Stimulated activated CD4-positive, alpha-beta T cell treated with anti-CD3 and anti-CD28 coated beads, Interleukin-2, amount 100 ng/mL, for 24 hours (primary cell): ENCODE measurements around the gene SPRING1.

Experiments used
- DNase-seq, 2 donors: peaks; one replicate each; pipeline ENCODE4 v3.0.0-alpha.2; 2020

SPRING1 gene

GRCh38 chr12:116707751-116708150 lies 30.1 kb downstream of the SPRING1 start:
- no peak for DNase-seq

GRCh38 chr12:116703214-116703795 lies 34.6 kb downstream of the SPRING1 start:
- peak; percentile 70 to 71 for DNase-seq

- no peak for DNase-seq
Observed at GRCh38 chr12:116701432-116701831, 36.4 kb downstream of the SPRING1 start.

- DNase-seq, result no peak
Observed at GRCh38 chr12:116700066-116700465, 37.8 kb downstream of the SPRING1 start.

DNA sequence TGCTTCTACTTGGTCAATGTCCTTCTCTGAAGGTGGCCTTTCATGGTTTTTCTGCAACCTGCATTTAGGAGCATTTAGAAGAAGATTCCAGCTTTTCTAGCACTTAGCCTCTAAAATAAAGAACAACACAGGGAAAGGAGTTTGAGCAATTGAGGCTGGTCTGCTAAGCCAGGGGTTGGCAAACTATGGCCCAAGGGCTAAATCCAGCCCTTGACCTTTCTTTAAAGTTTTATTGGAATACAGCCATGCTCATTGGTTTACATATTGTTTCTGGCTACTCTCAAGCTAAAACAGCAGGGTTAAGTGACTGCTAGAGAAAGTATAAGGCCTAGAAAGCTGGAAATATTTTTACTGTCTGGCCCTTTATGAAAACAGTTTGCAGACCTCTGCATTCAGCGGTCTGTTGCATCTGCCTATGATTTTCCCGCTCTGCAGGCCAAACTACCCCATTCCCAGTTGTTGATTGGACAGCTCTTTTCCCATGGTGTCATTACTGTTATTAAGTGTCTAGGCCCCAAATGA lies 39.3 kb downstream of the SPRING1 start:
- DNase-seq, result no peak

DNA sequence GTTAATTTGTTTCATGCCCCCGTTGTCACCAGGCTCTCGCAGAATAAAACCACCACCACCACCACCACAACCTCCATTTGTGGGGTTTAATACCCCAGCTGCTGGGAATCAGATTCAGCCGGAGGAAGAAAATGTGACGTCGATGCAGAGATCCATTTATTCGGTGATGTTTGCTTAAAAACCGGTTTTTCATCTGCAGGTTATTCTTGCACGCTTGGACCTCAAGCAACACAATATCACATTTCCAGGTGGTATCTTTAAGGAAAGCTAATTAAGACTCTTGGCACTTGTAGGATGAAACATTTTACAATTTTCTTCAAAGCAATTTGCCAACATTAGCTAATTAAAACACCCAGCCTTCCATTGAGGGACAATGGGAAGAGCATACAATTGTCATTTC lies 39.8 kb downstream of the SPRING1 start:
- DNase-seq, result no peak

DNA sequence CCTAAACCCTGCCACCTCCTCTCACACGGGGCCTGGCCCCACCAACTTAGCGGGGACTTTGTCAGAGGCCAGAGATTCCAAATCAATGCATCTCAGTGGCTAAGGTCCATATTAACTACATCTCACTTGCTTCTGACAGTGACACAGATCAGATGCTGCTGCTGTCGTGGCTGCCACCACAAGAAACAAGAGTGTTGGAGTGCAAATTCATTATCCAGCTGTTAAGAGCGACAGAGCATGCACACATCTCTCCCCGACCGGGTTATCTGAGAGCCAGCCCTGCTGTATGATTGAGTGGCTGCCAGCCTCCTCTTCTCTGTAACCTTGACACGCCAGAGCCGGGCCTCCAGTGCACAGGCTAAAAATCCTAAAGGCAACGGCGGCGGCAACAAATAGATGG lies 40.2 kb downstream of the SPRING1 start:
- DNase-seq, result no peak

- DNase-seq, result no peak
Observed at GRCh38 chr12:116697305-116697704, 40.6 kb downstream of the SPRING1 start.

- no peak for DNase-seq
Observed at GRCh38 chr12:116695464-116695725, 42.5 kb downstream of the SPRING1 start.

DNA sequence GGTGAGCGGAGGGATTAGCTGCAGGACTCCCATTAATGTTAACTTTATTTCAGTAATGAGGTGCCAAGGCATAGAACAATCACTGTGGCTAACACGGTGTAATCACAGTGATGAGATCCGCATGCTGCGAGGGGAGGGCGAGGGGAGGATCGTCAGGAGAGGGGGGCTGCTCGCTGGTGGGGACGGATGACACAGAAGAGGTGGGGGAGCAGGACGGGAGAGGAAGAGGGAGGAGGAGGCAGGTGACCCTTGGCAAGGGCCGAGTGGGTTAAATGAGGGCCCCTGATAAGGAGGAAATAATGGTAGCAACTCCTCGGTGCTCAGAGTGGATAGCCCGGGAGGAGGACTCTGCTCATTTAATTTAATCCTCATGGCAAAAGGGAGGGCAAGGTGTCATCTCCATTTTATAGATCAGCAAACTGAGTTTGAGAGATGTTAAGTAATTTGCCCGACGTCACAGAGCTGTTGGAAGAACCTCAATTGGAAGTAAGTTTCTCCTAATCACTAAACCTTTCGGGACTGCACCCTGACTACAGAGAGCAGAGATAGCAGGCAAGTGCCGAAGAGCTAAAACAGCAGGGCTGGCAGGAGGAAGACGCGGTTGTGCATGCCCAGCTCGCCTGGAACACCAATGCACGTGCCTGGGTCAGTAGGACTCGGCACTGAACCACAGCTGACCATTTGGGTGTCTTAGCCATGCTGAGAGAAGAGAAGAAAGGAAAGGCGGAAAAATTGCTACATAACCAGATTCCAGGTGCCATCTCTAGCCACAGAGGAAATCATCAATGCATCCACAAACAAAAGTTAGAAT lies 43.0 kb downstream of the SPRING1 start:
- no peak for DNase-seq

DNA sequence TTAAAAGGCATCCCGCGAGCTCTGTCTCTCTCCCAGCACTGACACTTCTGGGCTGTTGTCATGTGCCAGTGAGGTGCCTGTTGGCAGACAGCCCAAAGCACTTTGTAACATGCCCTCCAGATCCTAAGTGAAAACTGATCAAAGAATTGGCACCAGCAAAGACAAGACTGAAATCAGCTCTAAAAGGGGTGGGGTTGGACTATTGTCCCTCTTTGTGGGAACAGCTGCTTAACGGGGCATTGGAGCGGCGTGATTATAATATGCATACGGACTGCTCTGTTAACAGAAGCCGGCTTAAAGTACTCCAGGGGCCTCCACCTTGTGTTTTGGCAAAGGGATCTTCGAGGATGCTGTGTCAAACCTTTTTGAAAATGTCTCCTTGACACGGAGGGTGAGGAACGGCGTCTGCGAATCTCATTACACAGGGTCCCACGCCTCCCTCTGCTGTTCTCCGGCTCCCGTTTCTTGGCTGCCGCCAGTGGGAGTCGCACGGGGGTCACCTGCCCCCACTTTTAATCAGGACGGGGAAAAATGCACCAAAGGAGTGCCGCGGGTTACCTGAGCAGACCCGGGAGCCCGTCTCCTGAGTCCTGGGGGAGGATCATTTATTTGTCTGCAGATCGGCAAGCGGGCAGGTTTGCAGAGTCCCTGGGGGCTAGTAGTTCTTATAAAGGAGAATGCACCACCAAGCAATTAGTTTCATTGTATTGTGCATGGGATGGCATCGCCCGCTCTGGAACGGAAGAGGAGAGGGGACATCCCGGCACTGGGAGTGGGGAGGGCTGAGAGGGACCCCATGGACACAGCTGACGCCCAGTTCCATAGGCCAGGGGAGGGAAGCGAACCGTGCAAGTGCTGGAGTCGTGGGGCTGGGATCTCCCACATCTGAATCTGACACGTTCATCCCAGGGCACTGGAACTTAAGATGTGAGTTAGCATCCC lies 44.3 kb downstream of the SPRING1 start:
- no peak for DNase-seq

DNA sequence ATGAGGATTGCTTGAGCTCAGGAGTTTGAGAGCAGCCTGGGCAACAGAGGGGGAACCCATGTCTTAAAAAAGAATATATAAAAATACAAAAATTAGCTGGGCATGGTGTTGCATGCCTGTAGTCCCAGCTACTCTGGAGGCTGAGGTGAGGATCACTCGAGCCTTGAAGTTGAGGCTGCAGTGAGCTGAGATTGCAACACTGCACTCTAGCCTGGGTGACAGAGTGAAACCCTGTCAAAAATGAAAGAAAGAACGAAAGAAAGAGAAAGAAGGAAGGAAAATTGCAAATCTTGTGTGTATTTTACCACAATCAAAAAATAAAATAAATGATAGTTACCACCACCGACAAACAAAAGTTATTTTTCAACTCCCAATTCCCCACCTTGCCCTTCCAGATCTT lies 45.3 kb downstream of the SPRING1 start:
- DNase-seq, result no peak

GRCh38 chr12:116691636-116692035 lies 46.2 kb downstream of the SPRING1 start:
- no peak for DNase-seq

GRCh38 chr12:116691205-116691604 lies 46.7 kb downstream of the SPRING1 start:
- DNase-seq, result no peak

- no peak for DNase-seq
Observed at GRCh38 chr12:116689979-116690744, 47.7 kb downstream of the SPRING1 start.

DNA sequence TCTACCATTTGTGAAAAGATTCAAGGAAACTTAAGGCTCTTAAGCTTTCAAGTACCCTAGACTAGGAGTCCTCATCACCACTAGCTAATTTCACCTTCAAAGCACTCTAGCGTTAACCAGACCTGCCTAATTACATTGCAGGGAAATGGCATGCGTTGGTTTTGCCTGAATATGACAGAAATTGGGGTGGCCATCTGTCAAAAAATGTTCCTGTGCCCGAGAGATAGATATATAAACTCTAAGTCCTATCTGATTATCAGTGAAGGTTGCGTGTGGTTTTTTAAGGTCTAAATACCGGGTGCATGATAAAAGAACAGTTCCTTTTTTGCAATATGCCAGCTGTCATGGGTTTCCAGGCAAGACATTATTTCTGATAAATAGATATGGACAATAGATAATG lies 48.3 kb downstream of the SPRING1 start:
- no peak for DNase-seq
